GM10248 (cell line): ENCODE measurements around the gene SLC22A6.

Experiments
- CTCF ChIA-PET: fragments of 300-600 bp; sonication (Branson Sonifier 250); formaldehyde crosslinking; extraction: SDS; loops from one replicate; lab custom pipeline; 2021; ENCODE audit warnings: antibody characterized with exemption; lab: Yijun Ruan, JAX
- POLR2A ChIA-PET: fragments of 350-650 bp; sonication (Branson Sonifier 250); formaldehyde crosslinking; extraction: SDS; loops from one replicate; lab custom pipeline; 2020; ENCODE audit warnings: antibody characterized with exemption; lab: Yijun Ruan, JAX
- DNase-seq: peaks from one replicate; pipeline ENCODE4 v3.0.0; 2012; ENCODE audit errors: extremely low spot score
- TF ChIP-seq, protein P1 (sequence below): IDR thresholded peaks from 2 replicates; pipeline ENCODE4 v1.5.1; 2012; ENCODE audit warnings: mild to moderate bottlenecking, low read depth; ENCODE audit errors: extremely low read depth, missing control alignments, control extremely low read depth

The SLC22A6 gene

DNA sequence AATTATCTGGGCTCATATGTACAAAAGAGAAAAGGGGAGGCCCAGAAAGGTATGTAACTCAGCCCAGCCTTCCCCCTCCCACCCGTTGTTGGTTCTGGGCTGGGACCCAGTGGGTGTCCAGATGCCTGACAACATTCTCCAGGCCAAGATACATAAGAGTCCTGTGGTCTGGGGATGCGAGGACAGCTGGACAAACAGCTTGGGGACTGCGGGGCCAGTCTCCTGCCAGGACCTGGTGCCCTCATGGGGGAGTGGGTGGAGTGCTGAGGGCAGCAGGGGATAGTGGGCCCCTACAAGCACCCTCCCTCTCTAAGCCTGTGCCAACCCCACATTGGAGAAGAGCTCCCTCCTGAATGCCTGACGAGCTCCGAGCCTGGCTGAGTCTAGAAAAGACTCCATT, 3.5 kb upstream of the SLC22A6 start:
- TF ChIP-seq, protein P1, sequence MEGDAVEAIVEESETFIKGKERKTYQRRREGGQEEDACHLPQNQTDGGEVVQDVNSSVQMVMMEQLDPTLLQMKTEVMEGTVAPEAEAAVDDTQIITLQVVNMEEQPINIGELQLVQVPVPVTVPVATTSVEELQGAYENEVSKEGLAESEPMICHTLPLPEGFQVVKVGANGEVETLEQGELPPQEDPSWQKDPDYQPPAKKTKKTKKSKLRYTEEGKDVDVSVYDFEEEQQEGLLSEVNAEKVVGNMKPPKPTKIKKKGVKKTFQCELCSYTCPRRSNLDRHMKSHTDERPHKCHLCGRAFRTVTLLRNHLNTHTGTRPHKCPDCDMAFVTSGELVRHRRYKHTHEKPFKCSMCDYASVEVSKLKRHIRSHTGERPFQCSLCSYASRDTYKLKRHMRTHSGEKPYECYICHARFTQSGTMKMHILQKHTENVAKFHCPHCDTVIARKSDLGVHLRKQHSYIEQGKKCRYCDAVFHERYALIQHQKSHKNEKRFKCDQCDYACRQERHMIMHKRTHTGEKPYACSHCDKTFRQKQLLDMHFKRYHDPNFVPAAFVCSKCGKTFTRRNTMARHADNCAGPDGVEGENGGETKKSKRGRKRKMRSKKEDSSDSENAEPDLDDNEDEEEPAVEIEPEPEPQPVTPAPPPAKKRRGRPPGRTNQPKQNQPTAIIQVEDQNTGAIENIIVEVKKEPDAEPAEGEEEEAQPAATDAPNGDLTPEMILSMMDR: no peak
- no peak for DNase-seq
- ChIA-PET POLR2A (no interaction called here), CTCF (no interaction called here)

DNA sequence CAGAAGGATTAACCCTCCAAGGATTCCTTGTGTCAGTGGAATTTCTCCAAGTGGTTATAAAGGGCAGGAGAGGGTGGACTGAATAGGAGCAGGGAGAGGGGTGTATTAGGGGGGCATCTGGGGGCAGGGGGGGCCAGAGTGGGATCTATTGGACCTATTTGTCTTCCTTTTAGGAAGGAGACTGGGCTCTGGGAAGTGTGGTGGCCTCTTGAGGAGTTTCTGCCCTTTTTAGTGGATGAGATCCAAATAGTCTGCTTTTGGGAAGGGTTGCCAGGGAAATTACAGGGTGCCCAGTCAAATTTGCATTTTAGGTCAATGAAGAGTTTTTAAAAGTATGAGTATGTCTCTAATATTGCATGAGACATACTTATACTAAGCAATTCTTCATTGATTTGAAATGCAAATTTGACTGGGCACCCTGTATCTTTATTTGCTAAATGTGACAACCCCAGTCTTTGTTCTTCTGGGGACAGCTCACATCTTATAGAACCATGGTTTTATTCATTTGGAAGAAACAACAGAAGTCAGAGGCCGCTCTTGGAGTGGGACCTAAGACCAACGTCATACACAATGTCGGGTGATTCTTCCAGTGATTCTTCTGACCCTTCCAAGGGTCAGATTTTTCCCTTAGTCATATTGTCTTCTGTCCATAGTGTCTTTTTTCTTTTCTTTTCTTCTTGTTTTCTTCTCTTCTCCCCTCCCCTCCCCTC, 429 bp upstream of the SLC22A6 start:
- no peak for DNase-seq
- ChIA-PET POLR2A (no interaction called here), CTCF (no interaction called here)
- TF ChIP-seq, protein P1: no peak

DNA sequence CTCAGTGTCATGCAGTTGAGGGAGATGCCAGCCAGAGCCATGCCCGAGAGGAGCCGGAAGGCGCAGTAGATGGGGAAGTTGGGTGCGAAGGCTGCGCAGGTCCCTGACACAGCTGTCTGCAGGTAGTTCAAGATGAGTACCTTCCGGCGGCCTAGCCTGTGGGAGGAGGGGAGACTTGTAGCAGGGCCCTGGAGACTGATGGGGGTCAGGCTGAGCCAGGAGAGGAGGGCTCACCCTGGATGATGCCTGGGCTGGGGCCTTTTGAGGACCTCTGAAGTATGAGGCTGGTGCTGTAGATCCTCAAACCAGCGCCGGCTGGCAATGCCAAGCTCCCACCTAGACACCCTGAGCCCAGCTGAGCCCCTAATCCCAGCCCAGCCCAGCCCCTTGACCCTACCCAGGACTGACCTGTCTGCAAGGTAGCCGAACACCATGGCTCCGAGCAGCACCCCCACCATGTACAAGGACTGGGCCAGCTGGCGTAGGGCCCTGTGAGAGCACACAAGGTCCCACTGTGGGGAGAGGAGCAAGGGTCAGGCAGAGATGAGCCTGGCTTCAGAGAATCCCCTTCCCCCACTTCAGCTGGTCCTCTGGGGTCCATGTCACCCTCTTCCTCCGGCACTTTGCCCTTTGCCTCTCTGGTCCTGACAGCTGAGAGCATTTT, 1.1 kb downstream of the SLC22A6 start:
- DNase-seq: no peak
- ChIA-PET CTCF (interaction anchor here (1.4 kb wide), 1 partner anchor 78 kb away, joined by 3 read pairs; no protein-coding TSS in a partner anchor), POLR2A (no interaction called here)
- TF ChIP-seq, protein P1: no peak

DNA sequence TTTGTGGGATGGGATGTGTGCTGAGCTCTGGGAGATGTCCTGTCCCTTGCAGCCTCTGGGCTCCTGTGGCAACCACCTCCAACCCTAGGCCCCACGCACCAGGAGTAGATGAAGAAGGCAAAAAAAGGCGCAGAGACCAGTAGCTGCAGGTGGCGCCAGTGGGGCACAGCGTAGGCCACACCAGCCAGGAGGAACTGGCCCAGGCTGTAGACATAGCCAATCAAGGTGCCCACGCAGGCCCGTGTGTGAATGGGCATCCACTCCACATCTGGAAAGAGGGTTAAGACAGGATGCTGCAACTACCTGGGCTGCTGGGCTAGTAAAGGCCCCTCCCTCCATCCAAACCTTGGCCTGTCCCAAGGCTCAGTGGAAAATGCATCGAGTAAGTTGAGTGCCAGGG, 3.0 kb downstream of the SLC22A6 start:
- DNase-seq: no peak
- TF ChIP-seq, protein P1: no peak
- CTCF ChIA-PET: interaction anchor here (0.9 kb wide), 1 partner anchor 11 kb away, joined by 3 read pairs; no protein-coding TSS in a partner anchor
- POLR2A ChIA-PET: no interaction called here

DNA sequence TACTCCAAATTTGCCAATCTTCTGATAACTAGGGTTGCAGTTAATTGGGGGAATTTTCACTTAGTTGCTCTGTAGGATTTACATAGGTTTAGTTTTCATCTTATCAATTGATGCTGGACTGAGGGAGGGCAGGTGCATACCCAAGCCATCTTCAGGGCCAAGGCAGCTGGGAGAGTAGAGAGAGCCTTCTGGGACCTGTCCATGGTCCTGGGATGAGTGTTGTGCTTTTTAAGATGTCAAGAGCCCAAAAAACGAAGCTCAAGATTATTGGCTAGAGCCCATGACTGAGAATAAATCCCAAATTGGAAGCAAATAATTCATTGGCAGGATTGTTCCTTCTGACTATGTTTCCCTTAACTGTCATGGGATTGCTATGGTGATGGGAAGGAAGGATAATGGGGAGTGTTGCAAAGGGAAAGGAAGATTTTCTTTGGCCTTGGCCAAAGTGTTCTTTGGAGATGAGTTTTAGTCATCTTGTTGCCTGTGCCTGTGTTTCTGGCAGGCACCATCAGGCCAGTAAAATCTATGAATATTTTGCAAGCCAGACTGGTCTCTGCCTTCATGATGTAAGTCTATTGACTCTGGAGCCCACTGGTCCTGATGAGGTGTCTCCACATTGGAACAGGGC, 4.5 kb downstream of the SLC22A6 start:
- ChIA-PET POLR2A (no interaction called here), CTCF (interaction anchor here (1.1 kb wide), 1 partner anchor 11 kb away, joined by 4 read pairs; no protein-coding TSS in a partner anchor)
- DNase-seq: no peak
- TF ChIP-seq, protein P1: no peak

DNA sequence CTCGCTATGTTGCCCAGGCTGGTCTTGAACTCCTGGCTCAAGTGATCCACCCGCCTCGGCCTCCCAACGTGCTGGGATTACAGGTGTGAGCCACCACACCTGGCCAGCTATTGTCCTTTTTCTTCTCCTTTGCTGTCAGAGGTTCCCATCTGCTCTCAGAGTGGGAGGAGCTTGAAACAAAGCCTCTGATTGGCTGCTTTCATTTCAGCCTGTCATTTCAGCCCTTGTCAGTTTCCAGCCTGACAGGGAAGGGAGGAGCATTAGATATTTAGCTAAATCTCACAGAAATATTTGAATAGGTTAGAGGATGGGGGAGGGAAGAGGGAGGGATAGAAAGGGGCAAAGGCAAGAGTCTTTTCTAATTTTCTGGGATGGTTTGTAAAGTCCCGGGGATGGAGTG, 8.7 kb downstream of the SLC22A6 start:
- TF ChIP-seq, protein P1: no peak
- POLR2A ChIA-PET: no interaction called here
- DNase-seq: no peak
- CTCF ChIA-PET: interaction anchor here (1.0 to 4.6 kb wide), 9 partner anchors 13 to 71 kb away, joined by 3 to 46 read pairs (median 4); no protein-coding TSS in a partner anchor
